Neural cell (in vitro differentiated cells): ENCODE measurements around the gene PLN.

Experiments used
- EP300 ChIP-seq: fragments of 450-650 bp; conservative IDR thresholded peaks from 2 replicates; pipeline ENCODE4 v1.6.1; 2014; ENCODE audit warnings: antibody characterized with exemption, mild to moderate bottlenecking, moderate library complexity; ENCODE audit not compliant: poor library complexity, severe bottlenecking
- MXI1 ChIP-seq: fragments of 450-650 bp; conservative IDR thresholded peaks from 2 replicates; pipeline ENCODE4 v1.6.1; 2014; ENCODE audit warnings: antibody characterized with exemption, mild to moderate bottlenecking; ENCODE audit not compliant: poor library complexity, severe bottlenecking
- POLR2AphosphoS5 ChIP-seq: IDR thresholded peaks from 2 replicates; pipeline ENCODE4 v1.6.1; 2012
- SMC3 ChIP-seq: fragments of 450-650 bp; conservative IDR thresholded peaks from 2 replicates; pipeline ENCODE4 v1.6.1; 2014; ENCODE audit warnings: antibody characterized with exemption, mild to moderate bottlenecking, moderate library complexity; ENCODE audit not compliant: poor library complexity
- TAF1 ChIP-seq: IDR thresholded peaks from 2 replicates; pipeline ENCODE4 v1.6.1; 2012; ENCODE audit warnings: low read depth
- TF ChIP-seq, protein P1 (sequence below): fragments of 450-650 bp; IDR thresholded peaks from 2 replicates; pipeline ENCODE4 v1.5.1; 2014; ENCODE audit warnings: antibody characterized with exemption, mild to moderate bottlenecking, moderate library complexity; ENCODE audit not compliant: poor library complexity, severe bottlenecking
- TF ChIP-seq, protein P2 (sequence below): IDR thresholded peaks from 2 replicates; pipeline ENCODE4 v1.6.1; 2012; ENCODE audit warnings: borderline replicate concordance

- TF ChIP-seq, protein P1, sequence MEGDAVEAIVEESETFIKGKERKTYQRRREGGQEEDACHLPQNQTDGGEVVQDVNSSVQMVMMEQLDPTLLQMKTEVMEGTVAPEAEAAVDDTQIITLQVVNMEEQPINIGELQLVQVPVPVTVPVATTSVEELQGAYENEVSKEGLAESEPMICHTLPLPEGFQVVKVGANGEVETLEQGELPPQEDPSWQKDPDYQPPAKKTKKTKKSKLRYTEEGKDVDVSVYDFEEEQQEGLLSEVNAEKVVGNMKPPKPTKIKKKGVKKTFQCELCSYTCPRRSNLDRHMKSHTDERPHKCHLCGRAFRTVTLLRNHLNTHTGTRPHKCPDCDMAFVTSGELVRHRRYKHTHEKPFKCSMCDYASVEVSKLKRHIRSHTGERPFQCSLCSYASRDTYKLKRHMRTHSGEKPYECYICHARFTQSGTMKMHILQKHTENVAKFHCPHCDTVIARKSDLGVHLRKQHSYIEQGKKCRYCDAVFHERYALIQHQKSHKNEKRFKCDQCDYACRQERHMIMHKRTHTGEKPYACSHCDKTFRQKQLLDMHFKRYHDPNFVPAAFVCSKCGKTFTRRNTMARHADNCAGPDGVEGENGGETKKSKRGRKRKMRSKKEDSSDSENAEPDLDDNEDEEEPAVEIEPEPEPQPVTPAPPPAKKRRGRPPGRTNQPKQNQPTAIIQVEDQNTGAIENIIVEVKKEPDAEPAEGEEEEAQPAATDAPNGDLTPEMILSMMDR: no peak
- TF ChIP-seq EP300 (no peak), POLR2AphosphoS5 (no peak), SMC3 (no peak), TAF1 (no peak), MXI1 (no peak)
- TF ChIP-seq, protein P2, sequence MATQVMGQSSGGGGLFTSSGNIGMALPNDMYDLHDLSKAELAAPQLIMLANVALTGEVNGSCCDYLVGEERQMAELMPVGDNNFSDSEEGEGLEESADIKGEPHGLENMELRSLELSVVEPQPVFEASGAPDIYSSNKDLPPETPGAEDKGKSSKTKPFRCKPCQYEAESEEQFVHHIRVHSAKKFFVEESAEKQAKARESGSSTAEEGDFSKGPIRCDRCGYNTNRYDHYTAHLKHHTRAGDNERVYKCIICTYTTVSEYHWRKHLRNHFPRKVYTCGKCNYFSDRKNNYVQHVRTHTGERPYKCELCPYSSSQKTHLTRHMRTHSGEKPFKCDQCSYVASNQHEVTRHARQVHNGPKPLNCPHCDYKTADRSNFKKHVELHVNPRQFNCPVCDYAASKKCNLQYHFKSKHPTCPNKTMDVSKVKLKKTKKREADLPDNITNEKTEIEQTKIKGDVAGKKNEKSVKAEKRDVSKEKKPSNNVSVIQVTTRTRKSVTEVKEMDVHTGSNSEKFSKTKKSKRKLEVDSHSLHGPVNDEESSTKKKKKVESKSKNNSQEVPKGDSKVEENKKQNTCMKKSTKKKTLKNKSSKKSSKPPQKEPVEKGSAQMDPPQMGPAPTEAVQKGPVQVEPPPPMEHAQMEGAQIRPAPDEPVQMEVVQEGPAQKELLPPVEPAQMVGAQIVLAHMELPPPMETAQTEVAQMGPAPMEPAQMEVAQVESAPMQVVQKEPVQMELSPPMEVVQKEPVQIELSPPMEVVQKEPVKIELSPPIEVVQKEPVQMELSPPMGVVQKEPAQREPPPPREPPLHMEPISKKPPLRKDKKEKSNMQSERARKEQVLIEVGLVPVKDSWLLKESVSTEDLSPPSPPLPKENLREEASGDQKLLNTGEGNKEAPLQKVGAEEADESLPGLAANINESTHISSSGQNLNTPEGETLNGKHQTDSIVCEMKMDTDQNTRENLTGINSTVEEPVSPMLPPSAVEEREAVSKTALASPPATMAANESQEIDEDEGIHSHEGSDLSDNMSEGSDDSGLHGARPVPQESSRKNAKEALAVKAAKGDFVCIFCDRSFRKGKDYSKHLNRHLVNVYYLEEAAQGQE: no peak
Observed at GRCh38 chr6:118536478-118536877, 11.6 kb upstream of the PLN start.
